SK-N-MC (cell line): ENCODE measurements around the gene STAG1.
"Not testable (repeated sequence)": the region's sequence is repeated elsewhere in the genome, so short reads cannot be mapped to it uniquely, and the experiment has no call there.

ENCODE experiments used
- DNase-seq: peaks from one replicate; pipeline ENCODE4 v3.0.0-alpha.2; 2011; ENCODE audit warnings: low read depth, low spot score
- H3K27ac ChIP-seq: fragments of 200-600 bp; sonication (generic); 2 replicates; pipeline ENCODE4 v1.5.1; 2016; ENCODE audit warnings: mixed run types
- H3K36me3 ChIP-seq: fragments of 200-600 bp; sonication (generic); 2 replicates; pipeline ENCODE4 v1.6.1; 2017; ENCODE audit warnings: antibody characterized with exemption, low read length, mixed read lengths; ENCODE audit not compliant: insufficient read depth
- H3K4me3 ChIP-seq: fragments of 200-600 bp; sonication (generic); 2 replicates; pipeline ENCODE4 v1.5.1; 2016
- H3K9ac ChIP-seq: fragments of 200-600 bp; sonication (generic); 2 replicates; pipeline ENCODE4 v1.8.0; 2017; ENCODE audit warnings: mixed run types, mixed read lengths; ENCODE audit not compliant: insufficient read length
- H3K9me3 ChIP-seq: fragments of 200-600 bp; sonication (generic); 2 replicates; pipeline ENCODE4 v1.6.1; 2017; ENCODE audit warnings: low read depth, mild to moderate bottlenecking, antibody characterized with exemption, low read length, moderate library complexity, mixed read lengths
- EZH2 ChIP-seq: fragments of 200-600 bp; sonication (generic); IDR thresholded peaks from one replicate; pipeline ENCODE4 v1.6.1; 2017; ENCODE audit warnings: antibody characterized with exemption
- FOXP2 ChIP-seq: optimal IDR thresholded peaks from 2 replicates; pipeline ENCODE3; 2011; ENCODE audit warnings: mild to moderate bottlenecking, moderate library complexity; ENCODE audit not compliant: insufficient read depth; ENCODE audit errors: extremely low read length, control extremely low read depth
- POLR2AphosphoS5 ChIP-seq: IDR thresholded peaks from 2 replicates; pipeline ENCODE4 v1.6.1; 2012; ENCODE audit warnings: mild to moderate bottlenecking, low read depth, low read length, borderline replicate concordance

Gene STAG1

DNA sequence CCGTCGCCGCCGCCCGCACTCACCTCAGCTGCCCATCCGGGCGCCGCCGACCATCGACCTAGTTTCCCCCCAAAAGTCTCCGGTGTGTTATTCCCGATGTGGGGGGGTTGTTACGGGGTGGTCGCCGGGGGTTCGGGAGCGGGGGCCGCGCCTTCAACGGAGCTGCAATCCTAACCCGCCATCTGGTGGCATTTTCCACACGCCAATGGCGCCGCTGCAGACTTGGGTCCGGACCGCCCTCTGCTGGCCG lies at the start of gene STAG1:
TSS of gene STAG1 (minus strand) at position 207 of the 250 bp plus-strand sequence. CDS start 121,480 bp downstream, outside the sequence.
- no peaks in the 10 kb centered on the region for H3K9me3 ChIP-seq
- TF ChIP-seq FOXP2 = peak; percentile 94
- TF ChIP-seq EZH2 = no peak
- peak within 1 kb of the TSS; percentile 97 for H3K27ac ChIP-seq
- H3K4me3 ChIP-seq = peak within 1 kb of the TSS; percentile 94
- DNase-seq = no peak
- H3K9ac ChIP-seq = peak within 1 kb of the TSS; percentile 99
- no peaks in the 10 kb centered on the region for H3K36me3 ChIP-seq

DNA sequence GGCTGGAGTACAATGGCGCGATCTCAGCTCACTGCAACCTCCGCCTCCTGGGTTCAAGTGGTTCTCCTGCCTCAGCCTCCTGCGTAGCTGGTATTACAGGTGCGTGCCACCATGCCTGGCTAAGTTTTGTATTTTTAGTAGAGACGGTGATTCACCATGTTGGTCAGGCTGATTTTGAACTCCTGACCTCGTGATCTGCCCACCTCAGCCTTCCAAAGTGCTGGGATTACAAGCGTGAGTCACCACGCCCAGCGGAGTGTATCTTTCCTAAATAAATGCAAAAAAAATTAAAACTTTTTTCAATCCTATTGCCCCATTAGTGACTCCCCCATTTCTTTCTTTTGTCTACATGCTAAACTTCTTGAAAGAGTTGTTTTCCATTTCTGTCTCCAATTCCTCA lies 49.0 kb upstream of the STAG1 start:
- not testable (repeated sequence) for H3K27ac ChIP-seq, DNase-seq, H3K4me3 ChIP-seq, H3K9me3 ChIP-seq, H3K9ac ChIP-seq, H3K36me3 ChIP-seq

DNA sequence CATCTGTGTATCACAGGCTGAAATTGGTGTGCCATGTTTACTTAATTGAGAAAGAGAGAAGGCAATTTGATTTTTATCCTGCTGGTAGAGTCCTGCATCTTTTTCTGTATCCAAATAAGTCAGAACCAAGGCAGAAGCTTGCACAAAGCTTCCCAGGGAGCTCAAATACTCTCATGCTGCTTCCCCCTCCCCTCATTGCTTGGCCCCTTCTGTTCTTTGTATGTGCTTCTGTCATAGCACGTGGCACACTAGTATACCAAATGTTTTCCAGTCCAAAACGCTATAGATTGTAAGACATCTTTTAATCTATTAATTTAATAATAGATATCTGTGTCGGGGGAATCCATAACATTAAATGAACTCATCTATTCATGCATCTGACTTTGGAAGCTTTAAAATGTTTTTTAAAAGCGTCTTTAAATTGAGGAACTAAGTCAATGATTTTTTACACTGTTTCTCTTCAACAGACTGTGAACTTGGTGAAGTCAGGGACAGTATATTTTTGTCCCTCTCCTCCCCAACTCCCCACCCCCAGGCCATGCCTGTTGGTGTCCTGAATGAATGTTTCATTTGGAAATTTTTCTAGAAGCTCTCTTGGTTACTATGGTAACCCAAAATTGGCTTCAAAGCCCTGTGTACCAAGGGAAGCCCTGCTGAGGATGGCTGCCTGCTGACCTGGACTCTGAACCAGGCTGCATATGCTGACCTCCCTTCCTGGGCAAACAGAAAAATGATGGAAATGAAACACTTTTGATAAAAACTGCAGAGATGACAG lies 40.6 kb upstream of the STAG1 start:
- no peak overlapping the region for H3K9ac ChIP-seq
- no peak for DNase-seq
- H3K4me3 ChIP-seq = no peak overlapping the region
- TF ChIP-seq FOXP2 (no peak), EZH2 (no peak), POLR2AphosphoS5 (no peak)
- no peaks in the 10 kb centered on the region for H3K36me3 ChIP-seq
- no peak overlapping the region for H3K27ac ChIP-seq
- H3K9me3 ChIP-seq = no peaks in the 10 kb centered on the region

DNA sequence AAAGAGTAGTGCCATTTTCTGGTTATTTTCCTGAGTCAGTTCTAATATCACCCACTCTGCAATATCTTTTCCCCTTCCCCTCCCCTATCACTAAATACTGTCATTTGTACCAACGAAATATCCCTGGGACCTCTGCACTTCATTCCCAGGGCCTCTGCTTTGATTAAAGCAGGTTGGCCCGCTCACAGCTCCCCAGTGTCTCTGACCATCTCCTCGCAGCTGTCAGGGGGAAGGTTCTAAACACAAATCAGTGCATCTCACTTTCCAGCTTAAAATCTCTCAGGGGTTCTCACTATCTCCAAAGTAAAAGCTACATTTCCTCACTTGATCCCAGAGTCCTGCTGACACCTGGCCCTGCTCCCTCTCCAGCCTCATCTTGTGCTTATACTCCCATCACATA lies 38.6 kb upstream of the STAG1 start:
- no peak overlapping the region for H3K9ac ChIP-seq
- no peak for DNase-seq
- H3K36me3 ChIP-seq = no peaks in the 10 kb centered on the region
- TF ChIP-seq FOXP2 = no peak
- no peaks in the 10 kb centered on the region for H3K9me3 ChIP-seq
- H3K27ac ChIP-seq = no peak overlapping the region
- H3K4me3 ChIP-seq = no peak overlapping the region

DNA sequence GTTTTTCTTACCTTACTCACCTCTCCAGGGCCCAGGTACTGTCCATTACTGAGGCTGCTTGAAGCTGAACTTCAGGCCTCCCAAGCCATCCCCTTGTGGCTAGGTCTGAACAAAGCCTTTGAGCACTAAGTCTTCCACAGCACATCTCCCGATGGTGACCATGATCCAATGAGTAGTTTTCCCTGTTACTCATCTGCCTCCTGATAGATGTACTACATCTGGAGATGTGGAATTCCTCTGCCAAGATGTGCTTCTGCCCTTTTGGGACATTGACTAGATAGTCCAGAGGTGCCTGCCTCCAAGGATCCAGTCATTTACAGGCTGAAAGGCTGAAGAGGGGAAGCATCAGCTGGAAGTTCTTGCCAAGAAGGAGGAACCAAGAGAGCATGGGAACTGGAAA lies 37.8 kb upstream of the STAG1 start:
- no peak overlapping the region for H3K4me3 ChIP-seq
- H3K9ac ChIP-seq = no peak overlapping the region
- TF ChIP-seq POLR2AphosphoS5 = no peak
- no peak for TF ChIP-seq EZH2
- no peak for TF ChIP-seq FOXP2
- H3K27ac ChIP-seq = no peak overlapping the region
- no peak for DNase-seq
- no peaks in the 10 kb centered on the region for H3K9me3 ChIP-seq
- no peaks in the 10 kb centered on the region for H3K36me3 ChIP-seq

DNA sequence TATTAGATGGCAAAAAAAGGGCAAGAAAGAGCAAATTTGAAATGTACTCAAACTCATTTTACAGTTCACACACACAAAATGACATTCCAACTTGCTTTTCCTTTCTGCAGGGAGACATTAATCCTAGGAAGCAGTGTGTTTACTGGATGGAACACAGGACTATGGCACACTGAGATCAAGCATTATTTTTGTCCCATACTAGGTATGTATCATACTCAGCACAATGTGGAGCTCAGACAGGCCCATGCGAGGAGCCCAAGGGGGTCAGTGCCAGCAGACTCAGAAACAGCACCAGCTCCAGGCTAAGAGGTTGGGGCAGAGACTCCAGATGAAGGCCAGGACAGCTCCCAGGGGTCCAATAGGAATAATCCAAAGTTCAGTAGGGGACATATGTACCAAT lies 36.0 kb upstream of the STAG1 start:
- no peaks in the 10 kb centered on the region for H3K36me3 ChIP-seq
- H3K9me3 ChIP-seq = no peaks in the 10 kb centered on the region
- no peak for DNase-seq
- TF ChIP-seq FOXP2 (no peak), POLR2AphosphoS5 (no peak), EZH2 (no peak)
- no peak overlapping the region for H3K4me3 ChIP-seq
- no peak overlapping the region for H3K27ac ChIP-seq
- no peak overlapping the region for H3K9ac ChIP-seq

DNA sequence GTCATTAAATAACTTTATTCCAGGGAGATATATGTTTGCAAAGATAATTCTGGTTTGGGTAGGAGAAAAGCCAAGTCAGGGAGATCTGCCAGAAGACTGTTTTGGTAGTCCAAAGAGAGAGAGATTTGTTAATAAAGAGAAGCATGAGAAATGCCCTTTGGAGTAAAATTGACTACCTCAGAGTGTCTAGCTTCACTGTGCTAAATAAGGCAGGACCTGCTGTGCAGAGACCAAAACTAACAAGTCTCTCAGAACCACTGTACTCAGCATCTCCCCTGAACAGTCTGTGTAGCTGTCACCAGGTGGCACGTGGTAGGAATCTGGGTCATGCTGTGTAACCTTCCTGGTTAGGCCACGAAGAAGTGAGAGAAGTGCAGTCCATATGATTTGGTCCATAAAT lies 35.2 kb upstream of the STAG1 start:
- peak overlapping the region; percentile 83 for H3K9ac ChIP-seq
- peak; percentile 32 for DNase-seq
- H3K27ac ChIP-seq = peak overlapping the region; percentile 99
- no peaks in the 10 kb centered on the region for H3K9me3 ChIP-seq
- no peak for TF ChIP-seq POLR2AphosphoS5
- TF ChIP-seq FOXP2 = no peak
- TF ChIP-seq EZH2 = no peak
- no peaks in the 10 kb centered on the region for H3K36me3 ChIP-seq
- peak overlapping the region; percentile 73 for H3K4me3 ChIP-seq

DNA sequence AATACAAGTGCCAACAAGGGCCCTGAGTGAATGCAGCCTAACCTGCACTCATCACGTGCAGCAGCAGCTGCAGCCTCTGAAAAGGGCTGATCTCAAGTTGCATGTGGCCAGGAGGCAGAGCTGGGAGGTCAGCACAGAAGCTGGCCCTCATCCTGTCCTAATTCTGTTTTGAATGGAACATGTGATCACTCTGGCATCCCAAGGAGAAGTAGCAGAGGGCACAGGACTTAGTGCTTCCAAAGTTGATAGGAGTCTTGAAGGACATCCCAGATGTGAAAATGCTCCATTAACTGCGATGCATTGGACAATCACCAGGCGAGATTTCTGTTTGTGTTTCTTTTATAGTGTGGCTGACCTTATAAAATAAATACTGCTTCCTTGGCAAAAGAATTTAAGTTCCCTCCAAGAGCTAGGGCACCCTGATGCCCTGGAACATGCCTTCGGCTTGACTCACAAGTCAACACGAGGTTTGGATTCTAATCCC lies 31.6 kb upstream of the STAG1 start:
- Histone ChIP-seq H3K36me3 (no peaks in the 10 kb centered on the region), H3K4me3 (no peak overlapping the region), H3K9me3 (no peaks in the 10 kb centered on the region), H3K27ac (no peak overlapping the region), H3K9ac (no peak overlapping the region)
- no peak for TF ChIP-seq EZH2
- no peak for TF ChIP-seq FOXP2
- no peak for DNase-seq

DNA sequence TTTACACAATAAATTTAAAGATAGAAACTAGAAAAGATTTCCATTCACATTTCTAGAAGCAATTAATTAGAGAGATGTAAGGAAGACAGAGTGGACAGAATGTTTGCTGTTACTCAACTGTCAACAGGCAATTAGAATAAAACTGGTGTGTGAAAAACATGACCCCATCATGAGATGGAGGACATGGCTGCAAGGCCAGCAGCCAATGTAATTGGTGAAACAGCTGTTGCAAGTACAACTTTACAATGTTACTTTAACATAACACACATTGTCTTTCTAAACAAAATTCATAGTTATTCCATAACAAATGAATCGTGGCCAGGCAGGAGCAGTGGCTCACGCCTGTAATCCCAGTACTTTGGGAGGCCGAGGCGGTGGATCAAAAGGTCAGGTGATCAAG lies 28.6 kb upstream of the STAG1 start:
- Histone ChIP-seq H3K27ac (no peak overlapping the region), H3K36me3 (no peaks in the 10 kb centered on the region), H3K9ac (no peak overlapping the region), H3K4me3 (no peak overlapping the region), H3K9me3 (no peaks in the 10 kb centered on the region)
- DNase-seq = no peak
- no peak for TF ChIP-seq POLR2AphosphoS5

DNA sequence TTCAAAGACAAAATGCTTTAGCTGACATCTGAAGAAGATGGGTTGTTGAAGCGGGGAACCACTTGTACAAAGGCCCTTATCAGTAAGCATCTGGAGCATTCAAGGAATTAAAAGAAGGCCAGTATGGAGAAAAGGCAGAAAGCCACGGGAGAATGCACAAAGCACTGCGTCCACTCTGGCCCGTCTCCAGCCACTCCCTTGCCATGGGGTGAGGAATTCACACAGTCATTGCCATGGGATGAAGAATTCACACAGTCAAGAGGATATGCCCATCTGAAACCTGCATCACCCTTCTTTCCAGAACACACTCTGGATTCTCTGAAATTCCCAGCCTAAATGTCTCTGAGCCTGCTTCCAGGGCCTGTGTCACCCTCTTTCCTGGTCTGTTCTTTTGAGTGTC lies 26.7 kb upstream of the STAG1 start:
- Histone ChIP-seq H3K9ac (no peak overlapping the region), H3K36me3 (no peaks in the 10 kb centered on the region), H3K27ac (no peak overlapping the region), H3K4me3 (no peak overlapping the region), H3K9me3 (no peaks in the 10 kb centered on the region)
- no peak for TF ChIP-seq FOXP2
- TF ChIP-seq POLR2AphosphoS5 = no peak
- no peak for TF ChIP-seq EZH2
- DNase-seq = no peak
